Measurements from ENCODE around the gene DENND1B.

DENND1B gene

GRCh38 chr1:197745911-197746310 lies 29.4 kb downstream of the DENND1B start:
- no peak for DNase-seq (ENCODE audit: low read depth in 2 of 2)
- no peak overlapping the region for H3K4me3 ChIP-seq (replicated peaks in 1 of 2; ENCODE audit: low read depth in 2 of 2, low read length in 2 of 2)
- TF ChIP-seq CTCF (IDR thresholded peaks at IDR 0.05; ENCODE audit: low read depth, low read length) = no peak

DNA sequence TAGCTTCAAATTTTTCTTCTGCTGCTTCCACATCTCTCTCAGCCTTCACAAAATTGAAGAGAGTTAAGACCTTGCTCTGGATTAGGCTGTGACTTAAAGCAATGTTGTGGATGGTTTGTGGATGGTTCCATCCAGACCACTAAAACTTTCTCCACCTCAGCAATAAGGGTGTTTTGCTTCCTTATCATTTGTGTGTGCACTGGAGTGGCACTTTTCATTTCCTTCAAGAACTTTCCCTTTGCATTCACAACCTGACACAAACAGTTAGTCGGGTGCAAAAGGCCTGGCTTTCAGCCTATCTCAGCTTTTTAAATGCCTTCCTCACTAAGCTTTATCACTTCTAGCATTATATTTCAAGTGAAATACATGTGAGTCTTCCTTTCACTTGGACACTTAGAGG lies 30.3 kb downstream of the DENND1B start:
- no peak for TF ChIP-seq CTCF (IDR thresholded peaks at IDR 0.05; ENCODE audit: low read depth, low read length)
- no peak overlapping the region for H3K4me3 ChIP-seq (replicated peaks in 1 of 2; ENCODE audit: low read depth in 2 of 2, low read length in 2 of 2)
- no peak for DNase-seq (ENCODE audit: low read depth in 2 of 2)

- no peak for DNase-seq (ENCODE audit: low read depth in 2 of 2)
- no peak overlapping the region for H3K4me3 ChIP-seq (replicated peaks in 1 of 2; ENCODE audit: low read depth in 2 of 2, low read length in 2 of 2)
- no peak for TF ChIP-seq CTCF (IDR thresholded peaks at IDR 0.05; ENCODE audit: low read depth, low read length)
Measured at GRCh38 chr1:197743578-197743977, 31.7 kb downstream of the DENND1B start.

DNA sequence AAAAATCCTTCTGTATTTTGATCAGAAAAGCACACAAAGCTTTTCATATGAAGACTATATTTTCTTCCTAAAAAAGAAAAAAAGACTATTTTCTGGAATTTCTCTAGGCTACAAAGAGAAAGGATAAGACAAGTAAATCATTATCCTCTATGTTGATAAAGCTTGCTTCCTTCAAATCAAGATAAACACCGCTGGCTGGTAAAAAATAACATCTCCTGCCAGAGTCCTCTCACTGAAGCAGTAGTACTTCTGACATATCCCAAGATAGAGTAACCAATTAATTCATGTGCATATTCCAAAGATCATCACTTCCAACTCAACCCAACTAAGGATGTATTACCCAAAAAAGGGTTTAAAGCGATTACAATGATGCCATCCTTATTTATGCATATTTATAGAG lies 34.3 kb downstream of the DENND1B start:
- TF ChIP-seq CTCF (IDR thresholded peaks at IDR 0.05; ENCODE audit: low read depth, low read length) = no peak

DNA sequence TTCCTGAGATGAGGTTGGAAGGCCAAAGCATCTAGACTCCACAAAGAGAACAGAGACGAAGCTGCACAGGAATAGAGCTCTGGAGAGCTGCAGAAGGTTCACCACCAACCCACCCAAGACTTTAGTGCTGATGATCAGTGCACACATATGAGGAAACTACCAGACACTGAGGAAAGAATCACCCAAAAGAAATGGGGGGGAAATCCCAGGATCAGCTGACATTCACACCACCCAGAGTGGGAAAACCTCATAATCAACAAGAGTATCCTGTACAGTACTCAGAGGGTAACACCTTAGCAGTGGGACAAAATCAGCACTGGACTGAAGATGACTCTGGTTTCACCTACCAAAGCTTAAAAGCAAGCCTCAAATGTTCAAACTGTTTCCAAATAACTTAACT lies 36.4 kb downstream of the DENND1B start:
- no peak for TF ChIP-seq CTCF (IDR thresholded peaks at IDR 0.05; ENCODE audit: low read depth, low read length)
- DNase-seq (ENCODE audit: low read depth in 2 of 2) = no peak
- no peak overlapping the region for H3K4me3 ChIP-seq (replicated peaks in 1 of 2; ENCODE audit: low read depth in 2 of 2, low read length in 2 of 2)

More for the DNA sequence above, 34.3 kb downstream of the DENND1B start:
- no peak overlapping the region for H3K4me3 ChIP-seq (replicated peaks in 1 of 2; ENCODE audit: low read depth in 2 of 2, low read length in 2 of 2)
- no peak for DNase-seq (ENCODE audit: low read depth in 2 of 2)

DNA sequence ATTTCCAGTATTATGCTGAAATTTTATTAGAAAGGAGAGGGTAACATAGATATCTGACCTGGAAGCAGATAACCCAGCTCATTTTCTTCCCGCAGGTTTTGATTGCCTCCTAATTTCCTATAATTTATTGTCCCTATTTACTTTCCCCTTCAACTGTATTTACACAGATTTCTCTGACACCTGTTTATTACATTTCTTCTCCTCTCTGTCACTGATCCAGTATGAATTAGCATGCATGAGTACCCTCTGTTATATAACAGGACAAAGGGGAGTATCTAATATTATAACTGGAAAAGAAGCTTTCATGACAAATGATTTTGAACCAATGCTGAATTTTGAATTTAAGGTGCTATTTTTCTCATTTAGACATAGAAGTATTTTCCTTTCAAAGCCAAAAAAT lies 37.4 kb downstream of the DENND1B start:
- no peak for TF ChIP-seq CTCF (IDR thresholded peaks at IDR 0.05; ENCODE audit: low read depth, low read length)
- no peak overlapping the region for H3K4me3 ChIP-seq (replicated peaks in 1 of 2; ENCODE audit: low read depth in 2 of 2, low read length in 2 of 2)
- no peak for DNase-seq (ENCODE audit: low read depth in 2 of 2)

- TF ChIP-seq CTCF (IDR thresholded peaks at IDR 0.05; ENCODE audit: low read depth, low read length) = no peak
- DNase-seq (ENCODE audit: low read depth in 2 of 2) = peak; percentile 4 to 88
- H3K4me3 ChIP-seq (replicated peaks in 1 of 2; ENCODE audit: low read depth in 2 of 2, low read length in 2 of 2) = no peak overlapping the region
Measured at GRCh38 chr1:197736685-197737084, 38.6 kb downstream of the DENND1B start.
